Mesodermal cell (in vitro differentiated cells): Measurements from ENCODE around the gene CPXM1.
"Not testable (repeated sequence)": the region's sequence is repeated elsewhere in the genome, so short reads cannot be mapped to it uniquely, and the experiment has no call there.

ENCODE experiments used
- H3K27ac ChIP-seq: 2 replicates; pipeline ENCODE4 v1.7.0; 2013; ENCODE audit warnings: mild to moderate bottlenecking, low read depth, low read length, moderate library complexity; ENCODE audit not compliant: severe bottlenecking
- H3K36me3 ChIP-seq: 2 replicates; pipeline ENCODE4 v1.7.1; 2013; ENCODE audit warnings: mild to moderate bottlenecking, low read length, moderate library complexity; ENCODE audit not compliant: control insufficient read depth, insufficient read depth
- H3K4me1 ChIP-seq: one replicate; pipeline ENCODE4 v1.7.1; 2013; ENCODE audit warnings: mild to moderate bottlenecking, low read length; ENCODE audit not compliant: insufficient read depth, control insufficient read depth, poor library complexity, severe bottlenecking
- H3K4me3 ChIP-seq: 2 replicates; pipeline ENCODE4 v1.7.0; 2013; ENCODE audit warnings: low read length, control low read depth, mild to moderate bottlenecking; ENCODE audit not compliant: insufficient read depth, poor library complexity, severe bottlenecking; ENCODE audit errors: extremely low read depth
- H3K9me3 ChIP-seq: 2 replicates; pipeline ENCODE4 v1.7.1; 2013; ENCODE audit warnings: mild to moderate bottlenecking, low read length, moderate library complexity; ENCODE audit not compliant: control insufficient read depth
- WGBS, 2 experiments: methylation state at CpG; one replicate each; pipeline ENCODE4 v1.1.5; 2013; ENCODE audit warnings: missing lambda C conversion rate in 2 of 2; ENCODE audit not compliant: insufficient coverage in 2 of 2; 5-methylcytosine and 5-hydroxymethylcytosine counted together

CPXM1 gene

GRCh38 chr20:2838170-2838797, 37.9 kb upstream of the CPXM1 start:
- Histone ChIP-seq H3K4me1 (peaks cover 5% of the 10 kb centered on the region), H3K9me3 (no peaks in the 10 kb centered on the region), H3K27ac (no peak overlapping the region), H3K36me3 (peaks cover 23% of the 10 kb centered on the region), H3K4me3 (no peak overlapping the region)
- WGBS, 2 experiments = 95 to 96% methylated on average over 18 to 19 of the region's 19 CpGs

- Histone ChIP-seq H3K4me1 (peaks cover 5% of the 10 kb centered on the region), H3K36me3 (peaks cover 23% of the 10 kb centered on the region), H3K9me3 (no peaks in the 10 kb centered on the region), H3K4me3 (no peak overlapping the region), H3K27ac (no peak overlapping the region)
- WGBS, 2 experiments = 91 to 93% methylated on average over 4 of the region's 6 CpGs
Measured at GRCh38 chr20:2837221-2837960, 37.0 kb upstream of the CPXM1 start.

GRCh38 chr20:2836035-2836434, 35.6 kb upstream of the CPXM1 start:
- Histone ChIP-seq H3K4me1 (no peaks in the 10 kb centered on the region), H3K27ac (no peak overlapping the region), H3K36me3 (peaks cover 23% of the 10 kb centered on the region), H3K9me3 (no peaks in the 10 kb centered on the region), H3K4me3 (no peak overlapping the region)
- WGBS, 2 experiments = 86 to 91% methylated on average over 3 to 4 of the region's 5 CpGs

GRCh38 chr20:2835331-2835796, 34.9 kb upstream of the CPXM1 start:
- Histone ChIP-seq H3K36me3 (peaks cover 23% of the 10 kb centered on the region), H3K9me3 (no peaks in the 10 kb centered on the region), H3K27ac (no peak overlapping the region), H3K4me3 (no peak overlapping the region), H3K4me1 (no peaks in the 10 kb centered on the region)
- WGBS, 2 experiments = 86 to 96% methylated on average over 5 to 6 of the region's 6 CpGs

GRCh38 chr20:2834401-2835110, 34.1 kb upstream of the CPXM1 start:
- WGBS, 2 experiments = 82 to 91% methylated on average over 6 to 9 of the region's 14 CpGs

GRCh38 chr20:2833761-2834160, 33.3 kb upstream of the CPXM1 start:
- Histone ChIP-seq H3K36me3 (peaks cover 18% of the 10 kb centered on the region), H3K4me3 (no peak overlapping the region), H3K9me3 (no peaks in the 10 kb centered on the region), H3K4me1 (no peaks in the 10 kb centered on the region), H3K27ac (no peak overlapping the region)
- WGBS, 2 experiments = 100% methylated on average over 1 of the region's 1 CpG; no CpG with 5 or more reads in 1 of the 2 experiments

More at GRCh38 chr20:2834401-2835110, 34.1 kb upstream of the CPXM1 start:
- no peak overlapping the region for H3K27ac ChIP-seq
- no peak overlapping the region for H3K4me3 ChIP-seq
- no peaks in the 10 kb centered on the region for H3K4me1 ChIP-seq
- H3K9me3 ChIP-seq = no peaks in the 10 kb centered on the region
- peaks cover 23% of the 10 kb centered on the region for H3K36me3 ChIP-seq

GRCh38 chr20:2831206-2831605, 30.8 kb upstream of the CPXM1 start:
- H3K27ac ChIP-seq, H3K9me3 ChIP-seq, H3K36me3 ChIP-seq, H3K4me3 ChIP-seq, H3K4me1 ChIP-seq: not testable (repeated sequence)
- 95 to 100% methylated on average over 1 to 2 of the region's 7 CpGs for WGBS, 2 experiments

GRCh38 chr20:2829376-2829775, 28.9 kb upstream of the CPXM1 start:
- WGBS, 2 experiments = 81 to 88% methylated on average over 3 to 5 of the region's 6 CpGs
- no peak overlapping the region for H3K4me3 ChIP-seq
- H3K4me1 ChIP-seq = no peaks in the 10 kb centered on the region
- H3K36me3 ChIP-seq = peaks cover under 1% of the 10 kb centered on the region
- H3K27ac ChIP-seq = no peak overlapping the region
- H3K9me3 ChIP-seq = no peaks in the 10 kb centered on the region

GRCh38 chr20:2826655-2827054, 26.2 kb upstream of the CPXM1 start:
- H3K4me1 ChIP-seq = peaks cover 3% of the 10 kb centered on the region
- no peak overlapping the region for H3K27ac ChIP-seq
- H3K9me3 ChIP-seq = no peaks in the 10 kb centered on the region
- H3K36me3 ChIP-seq = no peaks in the 10 kb centered on the region
- 60 to 93% methylated on average over 1 to 4 of the region's 4 CpGs for WGBS, 2 experiments
- H3K4me3 ChIP-seq = no peak overlapping the region

- Histone ChIP-seq H3K9me3 (no peaks in the 10 kb centered on the region), H3K4me1 (peaks cover 3% of the 10 kb centered on the region), H3K27ac (no peak overlapping the region), H3K4me3 (no peak overlapping the region), H3K36me3 (no peaks in the 10 kb centered on the region)
- WGBS, 2 experiments = no CpG with 5 or more reads among the region's 2 CpGs
Measured at GRCh38 chr20:2825761-2826160, 25.3 kb upstream of the CPXM1 start.
